CD14-positive monocyte (primary cell): ENCODE results near the gene HS3ST2. TPM values are rescaled to one million over a fixed set of nuclear protein-coding genes. Genes with fewer than 3 reads are reported as not detected.

Source experiments
- DNase-seq, 3 donors: peaks; one replicate each; pipeline ENCODE4 v3.0.0-alpha.2; 2011 to 2022
- H2AFZ ChIP-seq: 2 replicates; pipeline ENCODE4 v1.6.0; 2012; ENCODE audit warnings: mild to moderate bottlenecking, low read depth, low read length, inconsistent platforms; ENCODE audit not compliant: insufficient read depth, poor library complexity, severe bottlenecking
- H3K27ac ChIP-seq, 2 donors: 1 replicate in 1 of 2; 2 replicates in 1 of 2; pipeline ENCODE4 v1.5.1; 2012 to 2013; ENCODE audit warnings: low read length in 2 of 2, control low read depth in 1 of 2, inconsistent platforms in 1 of 2, low read depth in 1 of 2, mild to moderate bottlenecking in 1 of 2
- H3K27me3 ChIP-seq, 2 donors: one replicate each; pipeline versions ENCODE4 v1.6.0 to v1.6.1; 2011 to 2013; ENCODE audit warnings: low read length in 2 of 2; ENCODE audit not compliant: control insufficient read depth in 2 of 2, insufficient read depth in 2 of 2
- H3K36me3 ChIP-seq, 2 donors: replicated peaks in 1 of 2; 1 replicate in 1 of 2; 2 replicates in 1 of 2; pipeline versions ENCODE4 v1.5.1 to v1.6.1; 2012 to 2013; ENCODE audit warnings: low read length in 2 of 2, control low read depth in 1 of 2, inconsistent platforms in 1 of 2, mild to moderate bottlenecking in 1 of 2; ENCODE audit not compliant: insufficient read depth in 2 of 2, control insufficient read depth in 1 of 2
- H3K4me1 ChIP-seq, 2 donors: 1 replicate in 1 of 2; 2 replicates in 1 of 2; pipeline versions ENCODE4 v1.5.1 to v1.6.1; 2012 to 2013; ENCODE audit warnings: low read length in 2 of 2, control low read depth in 1 of 2, inconsistent platforms in 1 of 2, mild to moderate bottlenecking in 1 of 2, moderate library complexity in 1 of 2; ENCODE audit not compliant: insufficient read depth in 2 of 2, control insufficient read depth in 1 of 2
- H3K4me2 ChIP-seq: replicated peaks from 2 replicates; pipeline ENCODE3; 2012; ENCODE audit warnings: low read length, moderate library complexity, mild to moderate bottlenecking; ENCODE audit not compliant: poor library complexity, severe bottlenecking; ENCODE audit errors: extremely low read depth
- H3K4me3 ChIP-seq, 3 experiments: fragments of 200-600 bp in 1 of 3; sonication (generic) in 1 of 3; replicated peaks in 1 of 3; 1 replicate in 2 of 3; 2 replicates in 1 of 3; pipeline ENCODE4 v1.5.1; 2011 to 2013; ENCODE audit warnings: low read length in 3 of 3, mild to moderate bottlenecking in 3 of 3, control low read depth in 2 of 3, low read depth in 2 of 3, inconsistent platforms in 1 of 3, moderate library complexity in 1 of 3
- H3K79me2 ChIP-seq: 2 replicates; pipeline ENCODE4 v1.6.0; 2012; ENCODE audit warnings: mild to moderate bottlenecking, control low read depth, inconsistent platforms, low read length, moderate library complexity; ENCODE audit not compliant: insufficient read depth
- H3K9ac ChIP-seq: 2 replicates; pipeline ENCODE4 v1.6.0; 2017; ENCODE audit warnings: low read length, mild to moderate bottlenecking; ENCODE audit not compliant: insufficient read depth, poor library complexity, severe bottlenecking
- H3K9me3 ChIP-seq, 2 donors: replicated peaks in 1 of 2; 1 replicate in 1 of 2; 2 replicates in 1 of 2; pipeline versions ENCODE4 v1.5.1 to v1.6.1; 2012 to 2013; ENCODE audit warnings: low read length in 2 of 2, control low read depth in 1 of 2; ENCODE audit not compliant: control insufficient read depth in 1 of 2, insufficient read depth in 1 of 2
- H4K20me1 ChIP-seq: 2 replicates; pipeline ENCODE4 v1.6.0; 2012; ENCODE audit warnings: mild to moderate bottlenecking, low read length, control low read depth, moderate library complexity; ENCODE audit not compliant: insufficient read depth
- H3K27ac Mint-ChIP-seq, 7 donors: one replicate each; pipeline ENCODE4 v1.8.0; 2020; ENCODE audit warnings: mild to moderate bottlenecking in 7 of 7, mixed read lengths in 7 of 7, moderate library complexity in 6 of 7, inconsistent platforms in 2 of 7
- H3K27me3 Mint-ChIP-seq, 3 donors: one replicate each; pipeline ENCODE4 v1.8.0; 2021 to 2022; ENCODE audit warnings: low read depth in 3 of 3, mild to moderate bottlenecking in 3 of 3, mixed read lengths in 3 of 3, moderate library complexity in 3 of 3, inconsistent platforms in 1 of 3
- H3K36me3 Mint-ChIP-seq, 2 donors: one replicate each; pipeline ENCODE4 v1.8.0; 2020; ENCODE audit warnings: mixed read lengths in 2 of 2, inconsistent platforms in 1 of 2, mild to moderate bottlenecking in 1 of 2
- H3K4me1 Mint-ChIP-seq: one replicate; pipeline ENCODE4 v1.8.0; 2020; ENCODE audit warnings: mild to moderate bottlenecking, mixed read lengths
- H3K4me3 Mint-ChIP-seq, 2 donors: one replicate each; pipeline ENCODE4 v1.8.0; 2020; ENCODE audit warnings: mild to moderate bottlenecking in 2 of 2, mixed read lengths in 2 of 2, moderate library complexity in 1 of 2
- H3K9me3 Mint-ChIP-seq, 7 donors: one replicate each; pipeline ENCODE4 v1.8.0; 2020 to 2022; ENCODE audit warnings: mixed read lengths in 7 of 7, mild to moderate bottlenecking in 6 of 7, moderate library complexity in 6 of 7, inconsistent platforms in 2 of 7
- WGBS: methylation state at CpG from one replicate; pipeline ENCODE4 v1.1.5; 2013; ENCODE audit warnings: missing lambda C conversion rate; ENCODE audit not compliant: insufficient coverage; 5-methylcytosine and 5-hydroxymethylcytosine counted together
- intact Hi-C, 2 donors: fragments of 100-400 bp; cut with micrococcal nuclease; formaldehyde crosslinking; loops; one replicate each; pipeline versions ENCODE4 v1.15.0 to v1.15.1; 2023
- polyA plus RNA-seq, 3 donors: library from polyadenylated mRNA; depleted of rRNA in 1 of 3; unstranded in 2 of 3; stranded (reverse) in 1 of 3; fragments of 300-500 nt in 2 of 3; fragments of >200 nt in 1 of 3; fragmentation: Illumina TruSeq in 2 of 3; gene quantifications; 1 replicate in 2 of 3; 2 replicates in 1 of 3; pipeline ENCODE4 v1.2.3, GENCODE V29; 2012 to 2021
- TF ChIP-seq, protein P1 (sequence below): fragments of 200-600 bp; IDR thresholded peaks from one replicate; pipeline ENCODE4 v1.8.0; 2022; ENCODE audit warnings: antibody characterized with exemption, mild to moderate bottlenecking

HS3ST2 gene
- polyA plus RNA-seq, 3 donors = not detected

DNA sequence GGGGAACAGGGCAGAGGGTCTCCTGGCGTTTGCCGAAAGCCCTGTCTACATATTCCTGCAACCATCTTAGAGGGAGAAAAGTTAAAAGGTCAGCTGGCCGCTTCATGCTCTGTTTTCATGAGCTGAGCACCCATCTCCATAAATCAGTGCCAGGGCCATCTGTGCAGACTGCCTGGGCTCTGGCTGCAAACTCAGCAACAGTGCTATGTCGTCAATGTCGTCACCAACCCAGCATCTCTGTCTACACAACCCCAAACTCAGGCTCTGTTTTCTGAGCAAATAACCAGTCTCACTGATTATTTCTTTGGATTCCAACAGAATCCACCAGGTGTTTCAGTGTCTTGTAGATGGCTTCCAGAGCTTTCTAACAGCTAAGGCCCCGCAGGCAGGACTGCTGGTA is 65.0 kb downstream of the HS3ST2 start:
- H3K4me1 ChIP-seq = no peaks in the 10 kb centered on the region
- no peaks in the 10 kb centered on the region for H3K79me2 ChIP-seq
- no peak overlapping the region for H3K9ac ChIP-seq
- H3K36me3 ChIP-seq = no peaks in the 10 kb centered on the region
- H3K4me3 ChIP-seq = no peak overlapping the region
- no peaks in the 10 kb centered on the region for H3K9me3 Mint-ChIP-seq
- H2AFZ ChIP-seq = no peak overlapping the region
- no peaks in the 10 kb centered on the region for H3K9me3 ChIP-seq
- H4K20me1 ChIP-seq = no peaks in the 10 kb centered on the region
- no peak overlapping the region for H3K4me3 Mint-ChIP-seq
- intact Hi-C loops = no loop called here
- no peak overlapping the region for H3K4me2 ChIP-seq
- no peak overlapping the region for H3K27ac ChIP-seq
- TF ChIP-seq, protein P1, sequence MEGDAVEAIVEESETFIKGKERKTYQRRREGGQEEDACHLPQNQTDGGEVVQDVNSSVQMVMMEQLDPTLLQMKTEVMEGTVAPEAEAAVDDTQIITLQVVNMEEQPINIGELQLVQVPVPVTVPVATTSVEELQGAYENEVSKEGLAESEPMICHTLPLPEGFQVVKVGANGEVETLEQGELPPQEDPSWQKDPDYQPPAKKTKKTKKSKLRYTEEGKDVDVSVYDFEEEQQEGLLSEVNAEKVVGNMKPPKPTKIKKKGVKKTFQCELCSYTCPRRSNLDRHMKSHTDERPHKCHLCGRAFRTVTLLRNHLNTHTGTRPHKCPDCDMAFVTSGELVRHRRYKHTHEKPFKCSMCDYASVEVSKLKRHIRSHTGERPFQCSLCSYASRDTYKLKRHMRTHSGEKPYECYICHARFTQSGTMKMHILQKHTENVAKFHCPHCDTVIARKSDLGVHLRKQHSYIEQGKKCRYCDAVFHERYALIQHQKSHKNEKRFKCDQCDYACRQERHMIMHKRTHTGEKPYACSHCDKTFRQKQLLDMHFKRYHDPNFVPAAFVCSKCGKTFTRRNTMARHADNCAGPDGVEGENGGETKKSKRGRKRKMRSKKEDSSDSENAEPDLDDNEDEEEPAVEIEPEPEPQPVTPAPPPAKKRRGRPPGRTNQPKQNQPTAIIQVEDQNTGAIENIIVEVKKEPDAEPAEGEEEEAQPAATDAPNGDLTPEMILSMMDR = no peak
- no peaks in the 10 kb centered on the region for H3K36me3 Mint-ChIP-seq
- 86% methylated on average over 2 of the region's 6 CpGs for WGBS
- H3K27me3 Mint-ChIP-seq = peaks cover 1 to 17% (median 4%) of the 10 kb centered on the region in 3 donors
- H3K27me3 ChIP-seq = no peaks in the 10 kb centered on the region
- no peaks in the 10 kb centered on the region for H3K4me1 Mint-ChIP-seq
- no peak overlapping the region for H3K27ac Mint-ChIP-seq
- DNase-seq = no peak

DNA sequence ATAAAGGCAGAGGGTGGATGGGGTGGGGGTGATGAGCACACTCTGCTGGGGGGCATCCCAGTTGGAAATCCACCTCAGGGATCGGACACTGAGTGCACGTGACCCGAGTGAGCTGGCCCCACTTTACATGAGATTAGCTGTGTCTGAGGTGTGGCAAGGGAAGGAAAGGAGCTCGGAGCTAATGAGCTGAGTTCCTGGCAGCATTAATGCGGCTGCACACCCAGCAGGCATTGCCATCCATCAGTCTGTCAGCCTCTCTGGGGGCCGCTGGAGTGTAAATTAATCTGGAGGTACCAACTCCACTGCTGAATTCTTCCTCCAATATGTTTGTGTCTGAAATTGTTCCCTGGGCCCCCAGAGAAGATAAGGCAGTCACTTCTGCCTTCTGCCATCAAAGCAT is 65.5 kb downstream of the HS3ST2 start:
- no peaks in the 10 kb centered on the region for H4K20me1 ChIP-seq
- no peaks in the 10 kb centered on the region for H3K9me3 ChIP-seq
- no peak overlapping the region for H3K9ac ChIP-seq
- no peak for DNase-seq
- Mint-ChIP-seq H3K4me1 (no peaks in the 10 kb centered on the region), H3K27me3 (peaks cover 1 to 17% (median 4%) of the 10 kb centered on the region in 3 donors), H3K36me3 (no peaks in the 10 kb centered on the region), H3K27ac (no peak overlapping the region), H3K4me3 (no peak overlapping the region), H3K9me3 (no peaks in the 10 kb centered on the region)
- 48% methylated on average over 3 of the region's 6 CpGs for WGBS
- no peaks in the 10 kb centered on the region for H3K36me3 ChIP-seq
- H3K79me2 ChIP-seq = no peaks in the 10 kb centered on the region
- no peak overlapping the region for H3K4me2 ChIP-seq
- no peak overlapping the region for H2AFZ ChIP-seq
- H3K4me3 ChIP-seq = no peak overlapping the region
- H3K4me1 ChIP-seq = no peaks in the 10 kb centered on the region
- intact Hi-C loops = no loop called here
- H3K27ac ChIP-seq = no peak overlapping the region
- TF ChIP-seq, protein P1 = no peak
- H3K27me3 ChIP-seq = no peaks in the 10 kb centered on the region
